GM06990 (cell line): ENCODE data around the gene ZNF487.

Experiments
- DNase-seq: peaks from one replicate; pipeline ENCODE4 v3.0.0-alpha.2; 2011; ENCODE audit not compliant: insufficient read length; ENCODE audit errors: extremely low read depth
- H3K27me3 ChIP-seq: replicated peaks from 2 replicates; pipeline ENCODE4 v1.6.0; 2011; ENCODE audit warnings: low read length; ENCODE audit not compliant: control insufficient read depth, insufficient read depth
- H3K36me3 ChIP-seq: 2 replicates; pipeline ENCODE4 v1.5.1; 2011; ENCODE audit warnings: low read length; ENCODE audit not compliant: control insufficient read depth, insufficient read depth
- H3K4me3 ChIP-seq: replicated peaks from 2 replicates; pipeline ENCODE4 v1.5.1; 2011; ENCODE audit warnings: low read depth, mild to moderate bottlenecking, control low read depth, low read length
- TF ChIP-seq, protein P1 (sequence below): IDR thresholded peaks from 2 replicates; pipeline ENCODE4 v1.5.1; 2011; ENCODE audit warnings: low read length, control low read depth, mild to moderate bottlenecking, inconsistent platforms; ENCODE audit not compliant: insufficient read depth, poor library complexity, severe bottlenecking

ZNF487 gene

GRCh38 chr10:43436291-43437140 lies at the start of gene ZNF487:
Gene ZNF487, plus strand, starts transcription at chr10:43437111. Its CDS starts 38,703 bp downstream, at chr10:43475814.
- TF ChIP-seq, protein P1, sequence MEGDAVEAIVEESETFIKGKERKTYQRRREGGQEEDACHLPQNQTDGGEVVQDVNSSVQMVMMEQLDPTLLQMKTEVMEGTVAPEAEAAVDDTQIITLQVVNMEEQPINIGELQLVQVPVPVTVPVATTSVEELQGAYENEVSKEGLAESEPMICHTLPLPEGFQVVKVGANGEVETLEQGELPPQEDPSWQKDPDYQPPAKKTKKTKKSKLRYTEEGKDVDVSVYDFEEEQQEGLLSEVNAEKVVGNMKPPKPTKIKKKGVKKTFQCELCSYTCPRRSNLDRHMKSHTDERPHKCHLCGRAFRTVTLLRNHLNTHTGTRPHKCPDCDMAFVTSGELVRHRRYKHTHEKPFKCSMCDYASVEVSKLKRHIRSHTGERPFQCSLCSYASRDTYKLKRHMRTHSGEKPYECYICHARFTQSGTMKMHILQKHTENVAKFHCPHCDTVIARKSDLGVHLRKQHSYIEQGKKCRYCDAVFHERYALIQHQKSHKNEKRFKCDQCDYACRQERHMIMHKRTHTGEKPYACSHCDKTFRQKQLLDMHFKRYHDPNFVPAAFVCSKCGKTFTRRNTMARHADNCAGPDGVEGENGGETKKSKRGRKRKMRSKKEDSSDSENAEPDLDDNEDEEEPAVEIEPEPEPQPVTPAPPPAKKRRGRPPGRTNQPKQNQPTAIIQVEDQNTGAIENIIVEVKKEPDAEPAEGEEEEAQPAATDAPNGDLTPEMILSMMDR = peak; percentile 27
- peak; percentile 95 for DNase-seq
- Histone ChIP-seq H3K36me3 (no peaks in the 10 kb centered on the region), H3K27me3 (no peaks in the 10 kb centered on the region), H3K4me3 (peak within 1 kb of the TSS; percentile 88)

DNA sequence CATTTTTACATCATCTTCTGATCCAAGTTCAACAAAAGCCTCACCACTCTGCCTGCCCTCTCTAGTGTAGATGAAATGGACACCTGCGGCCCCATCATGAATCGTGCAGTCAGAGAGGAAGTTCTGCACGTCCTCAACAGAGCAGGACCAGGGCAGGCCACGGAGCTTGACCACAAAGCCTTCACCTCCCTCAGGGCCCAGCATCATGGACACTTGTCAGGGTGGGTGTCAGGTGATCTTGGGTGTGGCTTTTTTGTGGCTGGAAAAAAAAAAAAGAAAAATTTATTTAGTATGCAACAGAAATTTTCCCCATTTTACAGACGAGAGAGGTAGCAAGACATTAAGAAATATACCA lies 49.3 kb upstream of the ZNF487 start:
- TF ChIP-seq, protein P1 = no peak
- H3K4me3 ChIP-seq = no peak overlapping the region
- H3K36me3 ChIP-seq = peaks cover 37% of the 10 kb centered on the region
- DNase-seq = no peak
- no peaks in the 10 kb centered on the region for H3K27me3 ChIP-seq

DNA sequence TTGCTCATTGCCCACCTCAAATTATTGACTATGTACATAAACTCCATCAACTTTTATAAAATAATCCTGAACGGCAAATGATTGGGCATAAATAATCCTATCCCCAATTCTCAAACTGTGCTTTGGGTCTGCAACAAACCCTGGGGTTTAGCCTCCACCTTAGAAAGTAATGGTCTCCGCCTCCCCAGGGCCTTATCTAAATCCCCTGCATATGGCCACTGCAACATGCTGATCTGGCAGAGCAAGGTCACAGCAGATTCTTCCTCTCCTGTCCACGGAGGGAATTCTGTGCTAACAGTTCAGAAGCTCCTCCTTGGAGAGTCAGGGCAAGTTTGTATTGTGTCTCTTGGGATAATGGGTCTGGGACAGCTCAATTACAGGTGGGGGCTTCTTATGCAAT lies 47.0 kb upstream of the ZNF487 start:
- TF ChIP-seq, protein P1 = no peak
- Histone ChIP-seq H3K27me3 (no peaks in the 10 kb centered on the region), H3K36me3 (peaks cover 48% of the 10 kb centered on the region), H3K4me3 (no peak overlapping the region)
- no peak for DNase-seq

GRCh38 chr10:43390333-43390732 lies 46.6 kb upstream of the ZNF487 start:
- H3K4me3 ChIP-seq = no peak overlapping the region
- peaks cover 47% of the 10 kb centered on the region for H3K36me3 ChIP-seq
- TF ChIP-seq, protein P1 = no peak
- no peaks in the 10 kb centered on the region for H3K27me3 ChIP-seq
- no peak for DNase-seq

- Histone ChIP-seq H3K27me3 (no peaks in the 10 kb centered on the region), H3K4me3 (no peak overlapping the region), H3K36me3 (peaks cover 47% of the 10 kb centered on the region)
- no peak for DNase-seq
- TF ChIP-seq, protein P1 = peak; percentile 45
Observed at GRCh38 chr10:43390759-43391158, 46.2 kb upstream of the ZNF487 start.
